ENCODE measurements around the gene FOXJ3. TPM values are rescaled to one million over a fixed set of nuclear protein-coding genes. Genes with fewer than 3 reads are reported as not detected.

The FOXJ3 gene
- total RNA-seq, 3 donors from 2014 or later, result 52.6 to 82.7 (median 57.7) TPM

GRCh38 chr1:42177541-42177981 lies 157.5 kb downstream of the FOXJ3 start:
- peaks cover 9 to 14% of the 10 kb centered on the region in 2 donors for H3K4me1 ChIP-seq
- H3K9me3 ChIP-seq, result no peaks in the 10 kb centered on the region
- TF ChIP-seq CTCF (IDR thresholded peaks at IDR 0.05) (no peak), POLR2AphosphoS5 (IDR thresholded peaks at IDR 0.05) (no peak), POLR2A (IDR thresholded peaks at IDR 0.05) (no peak)
- no peak for DNase-seq (ENCODE audit: low spot score in 2 of 2)
- peak overlapping the region in 1 of 2 donors; percentile 25 for H3K27ac ChIP-seq
- H3K4me3 ChIP-seq, result no peak overlapping the region
- intact Hi-C loops (cut with DNase I; ENCODE audit: low total_unique reads), result no loop called here
- no peaks in the 10 kb centered on the region for H3K27me3 ChIP-seq
- no peaks in the 10 kb centered on the region for H3K36me3 ChIP-seq

- Histone ChIP-seq H3K27me3 (no peaks in the 10 kb centered on the region), H3K4me3 (no peak overlapping the region), H3K27ac (peak overlapping the region in 1 of 2 donors; percentile 25), H3K36me3 (no peaks in the 10 kb centered on the region), H3K4me1 (peaks cover 9 to 17% of the 10 kb centered on the region in 2 donors), H3K9me3 (no peaks in the 10 kb centered on the region)
- TF ChIP-seq POLR2AphosphoS5 (IDR thresholded peaks at IDR 0.05) (no peak), POLR2A (IDR thresholded peaks at IDR 0.05) (no peak), CTCF (IDR thresholded peaks at IDR 0.05) (peak; percentile 47 to 65 (median 49))
- intact Hi-C loops (cut with DNase I; ENCODE audit: low total_unique reads), result no loop called here
- DNase-seq (ENCODE audit: low spot score in 2 of 2), result no peak
Observed at GRCh38 chr1:42176902-42177519, 158.0 kb downstream of the FOXJ3 start.

GRCh38 chr1:42175314-42176054 lies 159.6 kb downstream of the FOXJ3 start:
- intact Hi-C loops (cut with DNase I; ENCODE audit: low total_unique reads), result no loop called here
- H3K4me3 ChIP-seq, result no peak overlapping the region
- no peak for DNase-seq (ENCODE audit: low spot score in 2 of 2)
- TF ChIP-seq CTCF (IDR thresholded peaks at IDR 0.05) (no peak), POLR2AphosphoS5 (IDR thresholded peaks at IDR 0.05) (no peak), POLR2A (IDR thresholded peaks at IDR 0.05) (no peak)
- no peaks in the 10 kb centered on the region for H3K27me3 ChIP-seq
- H3K4me1 ChIP-seq, result peaks cover 9 to 17% of the 10 kb centered on the region in 2 donors
- peak overlapping the region; percentile 46 to 81 for H3K27ac ChIP-seq
- H3K9me3 ChIP-seq, result no peaks in the 10 kb centered on the region
- H3K36me3 ChIP-seq, result no peaks in the 10 kb centered on the region

- intact Hi-C loops (cut with DNase I; ENCODE audit: low total_unique reads), result loop anchor here (1.0 kb wide), 1 partner anchor 26 kb away; no protein-coding TSS in a partner anchor
- Histone ChIP-seq H3K9me3 (no peaks in the 10 kb centered on the region), H3K4me3 (peak overlapping the region in 1 of 3 donors; percentile 15), H3K27ac (peak overlapping the region; percentile 81 to 86), H3K27me3 (no peaks in the 10 kb centered on the region), H3K36me3 (no peaks in the 10 kb centered on the region), H3K4me1 (peaks cover 9 to 17% of the 10 kb centered on the region in 2 donors)
- DNase-seq (ENCODE audit: low spot score in 2 of 2), result peak in 1 of 2 donors; percentile 91
- TF ChIP-seq POLR2AphosphoS5 (IDR thresholded peaks at IDR 0.05), result peak in 1 of 3 donors; percentile 63
- no peak for TF ChIP-seq CTCF (IDR thresholded peaks at IDR 0.05)
- no peak for TF ChIP-seq POLR2A (IDR thresholded peaks at IDR 0.05)
Observed at GRCh38 chr1:42173961-42174735, 160.9 kb downstream of the FOXJ3 start.

All from breast epithelium (tissue), 4 donors.